GM18867 (cell line): ENCODE results near the gene ZNF536.
"Not testable (repeated sequence)": the region's sequence is repeated elsewhere in the genome, so short reads cannot be mapped to it uniquely, and the experiment has no call there.

ENCODE experiments used
- ATAC-seq: cut with Tn5 transposase; IDR thresholded peaks from one replicate; pipeline ENCODE4 v1.9.1; 2021; ENCODE audit warnings: mild to moderate bottlenecking, moderate library complexity; ENCODE audit not compliant: unreplicated experiment

Gene ZNF536

DNA sequence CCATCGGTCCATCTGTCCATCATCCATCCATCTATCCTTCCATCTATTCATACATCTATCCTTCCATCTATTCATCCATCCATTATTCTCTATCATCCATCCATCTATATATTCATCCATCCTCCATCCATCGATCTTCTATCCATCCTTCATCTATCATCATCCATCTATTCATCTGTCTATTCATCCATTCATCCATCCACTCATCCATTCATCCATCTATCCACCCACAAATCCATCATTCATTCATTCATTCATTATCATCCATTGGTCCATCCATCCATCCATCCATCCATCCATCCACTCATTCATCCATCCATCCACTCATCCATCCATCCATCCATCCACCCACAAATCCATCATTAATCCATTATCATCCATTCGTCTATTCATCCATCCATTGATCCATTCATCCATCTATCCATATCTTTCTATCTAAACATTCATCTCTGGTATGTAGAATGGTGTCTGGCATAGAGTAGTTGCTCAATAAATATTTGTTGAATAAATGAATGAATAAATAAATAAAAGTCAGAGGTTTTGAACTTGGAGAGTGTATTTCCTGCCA lies 36.6 kb downstream of the ZNF536 start:
- no peak for ATAC-seq

DNA sequence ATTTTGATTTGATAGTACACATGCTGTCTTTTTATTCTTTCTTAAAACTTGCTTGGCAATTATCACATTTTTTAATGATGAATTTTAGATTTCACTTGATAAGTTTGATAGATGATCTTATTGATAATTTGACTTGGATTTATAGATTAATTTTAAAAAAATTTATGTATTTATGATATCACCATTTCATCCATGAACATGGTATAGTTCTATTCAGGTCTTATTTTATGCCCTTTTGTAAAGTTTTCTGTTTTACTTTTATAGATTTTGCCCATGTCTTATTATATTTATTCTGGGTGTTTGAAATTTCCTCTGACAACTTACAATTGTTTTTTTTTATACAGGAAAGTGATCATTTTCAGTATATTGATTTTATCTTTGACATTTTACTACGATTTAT lies 39.5 kb downstream of the ZNF536 start:
- ATAC-seq: no peak

DNA sequence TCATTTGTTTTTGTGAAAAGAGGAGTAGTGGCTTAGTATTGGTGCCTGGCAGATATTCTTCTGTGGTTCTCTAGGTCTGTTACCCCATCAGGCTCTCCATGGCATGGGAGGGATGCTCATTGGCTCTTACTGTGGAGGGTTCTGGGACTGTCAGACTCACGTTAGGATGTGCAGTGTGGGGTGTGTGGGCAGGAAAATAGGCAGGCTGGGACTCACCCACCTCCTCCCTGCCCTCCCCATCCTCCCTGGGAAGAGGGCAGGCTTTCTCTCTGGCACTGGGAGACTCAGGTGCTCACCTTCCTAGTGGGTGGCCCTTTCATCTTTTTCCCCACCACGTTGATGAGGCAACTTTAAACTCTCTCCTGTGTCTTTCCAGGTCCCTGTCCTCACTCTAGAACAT lies 44.2 kb downstream of the ZNF536 start:
- ATAC-seq: no peak

DNA sequence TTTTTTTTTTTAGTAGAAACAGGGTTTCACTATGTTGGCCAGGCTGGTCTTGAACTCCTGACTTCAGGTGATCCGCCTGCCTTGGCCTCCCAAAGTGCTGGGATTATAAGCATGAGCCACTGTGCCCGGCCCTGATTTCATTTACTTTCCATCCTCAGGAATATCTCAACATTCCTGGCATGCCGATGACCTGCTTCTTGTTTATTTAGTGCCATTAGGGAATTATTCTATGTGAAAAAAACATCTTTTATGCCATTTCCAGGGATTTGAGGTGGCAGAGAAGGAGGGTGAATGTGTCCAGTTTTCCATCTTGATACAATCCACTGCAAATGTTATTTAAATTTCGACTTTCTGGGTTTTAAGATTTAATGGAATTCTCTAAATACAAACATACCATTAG lies 45.0 kb downstream of the ZNF536 start:
- not testable (repeated sequence) for ATAC-seq

DNA sequence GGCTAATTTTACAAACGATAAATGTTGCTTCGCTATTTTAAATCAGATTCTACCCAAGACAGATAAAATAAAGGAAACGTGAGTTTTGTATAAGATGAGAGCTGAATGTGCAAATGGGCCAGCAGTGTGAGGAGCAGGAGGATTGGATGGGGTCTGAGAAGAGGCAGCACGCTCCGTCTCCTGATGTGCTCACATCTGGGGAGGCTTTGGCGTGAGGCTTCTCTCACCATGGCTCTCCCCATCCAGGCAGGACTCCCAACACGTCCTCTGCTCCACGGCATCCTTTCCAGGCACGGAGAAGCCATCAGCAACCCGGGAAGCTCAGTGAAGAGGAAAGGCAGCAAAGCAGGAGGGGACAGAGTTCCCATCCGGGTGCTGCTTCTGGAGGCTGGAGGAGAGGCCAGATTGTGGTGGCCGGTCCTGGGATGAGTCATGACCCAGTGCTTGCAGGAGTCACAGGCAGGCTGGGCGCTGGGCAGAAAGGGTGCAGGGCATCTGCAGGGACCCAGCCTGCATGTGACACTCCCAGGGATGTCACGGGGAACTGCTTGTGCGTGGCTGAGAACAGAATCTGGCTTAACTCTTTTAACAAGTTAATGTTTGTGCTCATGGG lies 47.5 kb downstream of the ZNF536 start:
- ATAC-seq: no peak

DNA sequence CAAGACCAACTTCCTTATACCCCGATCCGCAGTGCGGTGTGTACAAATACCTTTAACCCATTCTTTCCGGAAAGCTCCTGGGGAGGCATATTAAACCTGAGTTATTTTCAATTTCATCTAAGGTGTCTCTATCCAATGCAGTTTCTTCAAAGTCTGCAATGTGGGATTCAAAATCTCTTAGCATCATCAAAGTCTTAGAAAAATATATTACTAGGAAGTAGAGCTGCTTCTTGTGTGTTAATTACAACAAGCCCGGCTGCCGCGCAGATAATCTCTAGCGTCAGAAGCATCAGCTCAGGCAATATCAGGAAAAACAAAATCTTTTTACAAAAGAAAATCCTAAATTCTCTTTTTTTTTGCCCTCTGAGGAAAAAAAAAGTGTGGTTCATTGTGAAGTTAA lies 48.1 kb downstream of the ZNF536 start:
- ATAC-seq: no peak

DNA sequence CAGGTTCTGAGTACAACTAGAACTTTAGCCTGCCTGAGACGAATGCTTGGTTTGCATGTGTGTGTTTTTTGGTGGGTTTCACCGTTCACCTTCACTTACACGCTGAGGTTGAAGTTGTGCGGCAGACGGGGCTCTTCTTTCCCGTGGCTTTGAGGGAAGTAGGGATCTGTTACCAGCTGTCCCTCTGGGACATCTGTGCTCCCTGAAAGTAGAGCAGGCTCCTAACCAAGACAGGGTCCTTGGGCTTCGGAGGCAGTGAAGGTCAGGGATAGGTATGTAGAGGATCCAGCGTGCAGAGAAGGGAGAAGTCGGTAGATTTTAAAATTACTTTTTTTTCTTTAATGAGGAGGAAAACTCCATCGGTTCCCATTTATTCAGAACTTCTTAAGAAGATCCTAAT lies 48.7 kb downstream of the ZNF536 start:
- ATAC-seq: no peak

DNA sequence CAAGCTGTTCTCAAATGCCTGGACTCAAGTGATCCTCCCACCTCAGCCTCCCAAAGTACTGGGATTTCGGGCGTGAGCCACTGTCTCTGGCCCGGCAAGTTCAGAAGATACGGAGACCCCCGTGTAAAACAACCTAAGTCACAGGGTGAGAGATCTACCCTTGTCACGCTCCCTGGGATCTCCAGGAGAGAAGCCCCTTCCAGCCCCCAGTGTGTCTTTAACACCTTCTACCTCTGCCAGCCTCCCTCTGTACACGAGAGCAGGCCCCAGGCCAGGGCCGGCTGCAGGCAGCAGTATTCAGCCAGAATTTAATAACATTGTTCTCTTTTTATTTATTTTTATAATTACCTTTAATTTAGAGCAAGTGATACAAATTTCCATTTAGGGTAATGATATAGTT lies 49.4 kb downstream of the ZNF536 start:
- no peak for ATAC-seq

DNA sequence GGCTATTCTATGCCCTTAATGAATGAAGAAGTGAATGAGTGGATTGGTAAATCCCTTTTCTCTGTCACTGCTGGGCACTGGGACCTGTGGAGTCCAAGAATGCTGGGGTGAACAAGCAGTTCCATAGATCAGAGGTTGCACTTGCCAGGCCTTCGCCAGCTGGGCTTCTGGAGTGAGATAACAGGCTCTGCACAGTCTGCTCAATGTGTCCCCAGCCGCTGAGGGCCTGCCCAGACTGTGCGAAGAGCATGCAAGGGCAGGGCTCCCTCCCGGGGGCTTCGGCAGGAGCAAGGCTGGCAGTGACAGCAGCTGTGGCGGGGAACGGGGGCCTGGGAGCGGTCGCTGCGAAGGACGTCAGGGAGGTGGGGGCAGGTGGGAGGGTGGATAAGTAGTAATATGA lies 51.3 kb downstream of the ZNF536 start:
- no peak for ATAC-seq

DNA sequence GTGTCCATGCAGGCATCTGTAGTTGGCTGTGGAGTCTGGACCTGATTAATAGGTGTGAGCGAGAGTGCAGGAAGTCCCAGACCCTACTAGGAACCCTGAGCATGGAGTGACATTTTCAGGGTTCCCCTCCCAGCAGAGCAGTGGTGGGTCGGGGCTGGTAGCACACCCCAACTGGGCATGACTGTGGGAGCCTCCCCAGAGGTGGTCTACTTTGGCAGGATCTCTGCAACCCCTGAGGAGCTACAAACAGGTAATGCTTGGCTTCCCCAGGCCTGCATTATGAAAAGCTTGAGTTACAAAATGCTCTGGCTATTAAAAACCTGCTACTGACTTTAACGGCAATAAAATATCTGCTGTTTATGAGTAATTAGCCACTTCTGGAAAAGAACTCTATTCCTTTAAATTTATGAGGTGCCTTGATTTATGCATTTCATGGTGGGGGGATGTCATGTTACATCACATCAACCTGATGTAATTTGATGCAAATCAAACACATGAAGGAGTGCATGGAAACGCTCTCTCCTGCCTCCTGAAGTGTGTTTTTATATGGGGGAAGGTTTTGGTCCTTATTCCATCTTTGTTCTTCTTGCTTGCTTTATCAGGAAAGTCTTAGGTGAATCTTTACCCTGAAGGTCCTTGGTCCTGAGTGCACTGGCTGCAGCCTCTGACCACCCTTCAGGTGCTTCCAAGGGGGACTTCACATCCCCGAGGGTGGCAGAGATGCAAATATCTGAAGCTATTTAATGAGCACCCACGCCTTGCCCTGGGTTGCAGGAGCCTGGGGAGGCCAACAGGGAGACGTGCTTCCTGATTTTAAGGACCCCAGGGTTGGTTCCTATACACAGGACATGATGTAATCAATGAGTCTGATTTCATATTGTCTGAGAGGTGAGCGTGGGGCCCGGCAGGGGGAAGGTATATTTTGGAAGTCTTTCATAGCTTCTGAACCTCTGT lies 54.0 kb downstream of the ZNF536 start:
- ATAC-seq: no peak

DNA sequence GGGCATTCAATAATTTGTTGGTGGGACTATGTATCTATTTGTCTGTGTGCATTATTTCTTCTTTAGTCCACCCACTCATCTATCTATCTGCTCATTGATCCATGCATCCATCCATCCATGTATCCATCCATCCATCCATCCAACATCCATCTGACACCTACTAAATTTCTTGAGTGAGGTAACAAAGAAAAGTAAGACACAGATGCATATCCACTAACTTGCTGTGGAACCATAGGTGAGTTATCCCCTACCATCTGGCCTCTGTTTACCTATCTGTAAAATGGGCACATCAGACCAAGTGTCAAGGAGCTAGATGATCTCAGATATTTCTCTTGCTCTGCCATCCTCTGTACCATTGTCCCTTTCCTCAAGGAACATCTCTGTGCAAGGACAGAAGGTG lies 54.7 kb downstream of the ZNF536 start:
- no peak for ATAC-seq

DNA sequence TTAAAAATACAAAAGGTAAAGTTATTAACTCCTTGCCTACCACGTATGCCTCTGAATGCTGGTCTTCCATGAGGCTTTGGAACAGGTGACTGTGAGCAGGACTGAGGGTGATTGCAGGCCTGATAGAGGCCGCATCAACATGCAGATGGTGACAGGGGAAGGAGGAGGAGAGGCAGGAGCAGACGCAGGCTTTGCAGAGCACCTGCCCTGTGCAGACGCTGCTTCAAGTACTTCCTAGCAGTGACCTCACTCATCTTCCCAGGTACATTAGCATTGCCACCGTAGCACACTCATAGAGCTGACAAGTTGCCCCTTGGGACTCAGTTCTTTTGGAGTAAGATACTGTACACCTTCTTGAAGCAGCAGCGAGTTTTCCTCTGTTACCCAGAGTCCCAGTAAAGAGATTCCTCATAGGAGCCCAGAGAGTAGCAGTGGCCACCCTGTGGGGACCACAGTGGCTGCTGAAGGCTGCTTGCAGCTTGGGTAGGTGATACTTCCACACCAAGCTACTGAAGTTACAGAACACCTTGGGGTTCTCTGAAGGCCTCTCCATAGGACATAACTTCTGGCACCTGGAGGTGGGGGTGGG lies 56.0 kb downstream of the ZNF536 start:
- no peak for ATAC-seq

DNA sequence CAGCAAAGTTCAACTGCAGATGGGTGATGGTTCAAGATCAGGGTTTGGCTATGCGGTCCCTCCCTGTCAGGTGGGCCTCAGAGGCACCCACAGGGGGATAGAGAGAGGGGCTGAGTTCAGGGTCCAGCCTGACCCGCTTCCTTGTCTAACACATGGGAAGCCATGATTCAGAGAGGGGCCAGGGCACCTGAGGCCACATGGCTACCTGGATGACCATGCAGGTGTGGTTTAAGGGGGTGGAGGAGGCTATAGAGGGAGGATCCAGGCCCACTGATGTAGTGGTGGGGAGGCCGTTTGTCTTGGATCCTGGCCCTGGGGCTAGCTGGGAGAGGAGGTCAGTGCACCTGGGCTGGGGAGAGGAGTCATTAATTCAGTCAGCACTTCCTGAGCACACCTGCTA lies 56.7 kb downstream of the ZNF536 start:
- no peak for ATAC-seq

DNA sequence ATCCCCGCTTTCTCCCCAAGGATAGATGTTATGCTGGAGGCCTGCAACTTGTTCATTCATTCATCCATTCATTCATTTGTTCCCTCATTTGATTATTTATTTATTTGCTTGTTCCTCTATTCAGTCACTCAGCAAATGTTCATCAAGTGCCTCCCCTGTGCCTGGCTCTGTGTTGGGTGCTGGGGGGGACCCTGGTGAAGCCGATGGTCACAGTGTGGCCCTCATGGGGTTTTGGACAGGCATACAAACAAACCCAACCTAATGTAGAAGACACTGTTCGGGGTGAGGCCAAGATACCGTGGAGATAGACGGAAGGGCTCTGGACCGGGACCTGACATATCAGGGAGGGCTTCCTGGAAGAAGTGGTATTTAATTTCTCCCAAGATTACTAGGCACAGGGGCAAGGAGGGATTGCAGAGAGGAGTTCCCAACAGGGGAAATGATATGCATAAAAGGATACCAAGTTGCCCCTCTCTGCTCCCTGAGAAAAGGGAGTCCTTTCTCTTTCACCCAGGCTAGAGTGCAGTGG lies 58.1 kb downstream of the ZNF536 start:
- ATAC-seq: no peak

DNA sequence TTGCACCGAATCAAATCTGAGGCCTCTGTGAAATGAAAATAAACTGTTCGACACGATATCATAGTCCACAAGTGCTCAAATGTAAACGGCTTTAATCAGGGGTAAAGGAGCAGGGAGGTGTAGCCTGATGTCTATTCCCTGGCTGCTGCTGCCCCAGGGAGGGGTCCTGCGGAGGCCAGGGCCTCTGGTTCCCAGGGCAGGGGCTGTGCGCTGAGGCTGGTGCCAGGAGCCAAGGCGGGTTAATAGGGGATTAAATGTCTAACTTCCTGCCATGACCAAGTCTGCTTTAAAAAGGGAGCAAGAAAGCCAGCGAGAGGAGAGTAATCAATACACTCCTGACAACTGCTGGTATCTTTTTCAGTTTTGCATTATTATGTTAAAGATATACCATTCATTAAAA lies 59.4 kb downstream of the ZNF536 start:
- no peak for ATAC-seq

DNA sequence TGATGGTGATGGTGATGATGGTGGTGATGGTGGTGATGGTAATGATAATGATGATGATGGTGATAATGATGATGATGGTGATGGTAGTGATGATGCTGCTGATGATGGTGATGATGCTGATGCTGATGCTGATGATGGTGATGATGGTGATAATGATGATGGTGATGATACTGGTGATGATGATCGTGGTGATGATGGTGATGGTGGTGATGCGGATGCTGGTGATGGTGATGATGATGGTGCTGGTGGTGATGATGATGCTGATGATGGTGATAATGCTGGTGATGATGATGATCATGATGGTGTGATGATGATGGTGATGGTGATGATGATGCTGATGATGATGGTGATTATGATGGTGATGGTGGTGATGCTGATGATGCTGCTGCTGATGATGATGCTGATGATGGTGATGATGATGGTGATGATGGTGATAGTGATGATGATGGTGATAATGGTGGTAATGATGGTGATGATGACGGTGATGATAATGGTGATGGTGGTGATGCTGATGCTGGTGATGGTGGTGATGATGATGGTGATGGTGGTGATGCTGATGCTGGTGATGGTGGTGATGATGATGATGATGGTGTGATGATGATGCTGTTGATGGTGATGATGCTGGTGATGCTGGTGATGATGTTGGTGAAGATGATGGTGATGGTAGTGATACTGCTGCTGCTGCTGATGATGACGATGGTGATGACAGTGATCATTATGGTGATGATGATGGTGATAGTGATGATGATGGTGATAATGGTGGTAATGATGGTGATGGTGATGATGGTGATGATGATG lies 62.8 kb downstream of the ZNF536 start:
- no peak for ATAC-seq

DNA sequence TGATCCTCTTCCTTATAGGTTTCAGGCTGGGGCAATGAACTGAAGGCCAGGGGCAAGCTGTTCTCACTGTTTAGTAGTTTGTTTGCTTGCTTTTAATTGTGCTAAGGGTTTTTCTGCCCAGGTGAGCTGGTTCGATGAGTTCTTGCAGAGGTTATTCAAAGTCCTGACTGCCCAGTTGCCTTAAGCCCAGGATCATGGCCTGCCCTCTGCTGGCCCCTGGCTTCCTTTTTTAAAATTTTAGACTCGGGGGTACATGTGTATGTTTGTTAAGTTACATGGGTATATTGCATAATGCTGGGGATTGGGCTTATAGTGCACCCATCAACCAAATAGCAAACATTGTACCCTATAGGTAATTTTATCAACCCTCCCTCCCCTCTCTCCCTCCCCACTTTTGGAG lies 65.7 kb downstream of the ZNF536 start:
- no peak for ATAC-seq

DNA sequence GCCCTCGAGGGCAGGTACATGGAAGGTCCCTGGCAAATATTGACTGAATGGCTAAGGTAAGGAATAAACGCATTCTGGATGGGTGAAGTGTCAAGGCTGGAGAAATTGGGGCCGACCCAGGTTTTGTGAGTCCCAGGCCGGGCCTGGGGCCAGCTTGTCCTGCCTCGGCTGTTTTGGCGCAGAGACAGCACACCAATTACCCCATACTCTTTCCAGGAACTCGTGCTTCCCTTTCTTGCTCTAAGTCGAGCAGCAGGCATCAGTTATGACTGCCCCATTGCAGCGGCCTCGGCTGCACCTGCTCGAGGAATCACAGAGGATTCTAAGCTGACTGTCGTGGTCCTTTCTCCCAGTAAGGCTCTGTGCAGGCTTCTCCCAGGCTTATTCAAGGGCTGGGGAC lies 67.1 kb downstream of the ZNF536 start:
- ATAC-seq: no peak

DNA sequence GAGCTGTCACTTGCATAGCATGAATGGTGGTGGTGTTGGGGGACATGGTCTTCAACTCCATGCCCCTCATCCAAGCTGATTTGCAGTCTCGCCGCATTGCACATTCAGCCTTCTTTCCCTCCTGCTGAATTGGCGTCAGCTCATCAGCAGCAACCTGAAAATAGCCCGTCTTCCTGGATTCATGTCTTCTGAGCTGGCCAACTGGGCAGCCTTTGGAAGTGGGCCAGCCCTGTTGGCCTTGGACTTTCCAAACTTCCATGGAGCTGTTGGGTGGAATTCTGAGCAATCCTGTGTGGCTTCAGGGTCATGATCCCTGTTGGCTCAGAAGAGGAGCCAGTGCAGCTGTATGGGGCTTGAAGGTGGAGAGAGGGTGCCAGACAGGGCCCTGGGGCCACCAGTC lies 68.8 kb downstream of the ZNF536 start:
- ATAC-seq: no peak

DNA sequence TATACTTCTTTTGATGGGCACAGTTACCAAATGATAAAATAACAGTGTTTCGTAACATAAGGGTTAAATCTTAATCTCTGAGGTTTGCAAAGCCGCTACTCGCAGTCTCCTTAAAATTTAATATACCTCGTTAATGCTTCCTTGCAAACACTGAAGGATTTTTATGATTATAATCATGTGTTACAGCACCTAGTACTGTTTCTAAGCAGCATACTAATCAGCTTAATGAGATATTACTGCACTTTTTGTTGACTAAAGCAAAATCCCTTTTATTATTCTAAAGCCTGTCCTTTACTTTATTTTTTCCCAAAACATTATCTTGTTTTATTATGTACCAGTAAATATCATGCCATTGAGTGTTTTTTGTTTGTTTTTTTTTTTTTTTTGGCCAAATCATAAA lies 70.5 kb downstream of the ZNF536 start:
- ATAC-seq: no peak
